ENCODE measurements around the gene ALDH4A1. TPM values are rescaled to one million over a fixed set of nuclear protein-coding genes. Genes with fewer than 3 reads are reported as not detected.

ALDH4A1 gene
- total RNA-seq, 6 donors from 2014 or later: 5.7 to 13.4 (median 11.5) TPM

- TF ChIP-seq POLR2AphosphoS5 (IDR thresholded peaks at IDR 0.05) (no peak), POLR2A (IDR thresholded peaks at IDR 0.05) (no peak), CTCF (IDR thresholded peaks at IDR 0.05) (no peak), EP300 (IDR thresholded peaks at IDR 0.05) (no peak)
- Histone ChIP-seq H3K36me3 (peaks cover 0 to 20% (median 11%) of the 10 kb centered on the region in 4 donors), H3K4me1 (peaks cover 61 to 70% (median 68%) of the 10 kb centered on the region in 4 donors), H3K9me3 (no peaks in the 10 kb centered on the region), H3K27me3 (no peaks in the 10 kb centered on the region), H3K4me3 (no peak overlapping the region), H3K27ac (peak overlapping the region; percentile 61 to 91 (median 88))
- ATAC-seq (ENCODE audit: low FRiP score in 2 of 2) (no peak), DNase-seq (no peak)
- 22 to 28% methylated on average over 13 to 14 of the region's 14 CpGs for WGBS, 2 donors
Observed at GRCh38 chr1:18923756-18924211, 21.4 kb upstream of the ALDH4A1 start.

GRCh38 chr1:18922848-18923755 lies 20.7 kb upstream of the ALDH4A1 start:
- Histone ChIP-seq H3K27ac (peak overlapping the region; percentile 61 to 91 (median 88)), H3K9me3 (no peaks in the 10 kb centered on the region), H3K4me3 (no peak overlapping the region), H3K36me3 (peaks cover 0 to 22% (median 11%) of the 10 kb centered on the region in 4 donors), H3K27me3 (no peaks in the 10 kb centered on the region), H3K4me1 (peaks cover 54 to 66% (median 61%) of the 10 kb centered on the region in 4 donors)
- WGBS, 2 donors: 64 to 72% methylated on average over 15 to 17 of the region's 18 CpGs
- DNase-seq: no peak
- ATAC-seq (ENCODE audit: low FRiP score in 2 of 2): no peak
- no peak for TF ChIP-seq EP300 (IDR thresholded peaks at IDR 0.05)
- TF ChIP-seq POLR2AphosphoS5 (IDR thresholded peaks at IDR 0.05): no peak
- TF ChIP-seq POLR2A (IDR thresholded peaks at IDR 0.05): no peak
- no peak for TF ChIP-seq CTCF (IDR thresholded peaks at IDR 0.05)

- DNase-seq (peak in 1 of 2 donors; percentile 86), ATAC-seq (ENCODE audit: low FRiP score in 2 of 2) (peak; percentile 55 to 88)
- Histone ChIP-seq H3K36me3 (peaks cover 0 to 29% (median 11%) of the 10 kb centered on the region in 4 donors), H3K9me3 (no peaks in the 10 kb centered on the region), H3K4me1 (peaks cover 46 to 58% (median 54%) of the 10 kb centered on the region in 4 donors), H3K4me3 (no peak overlapping the region), H3K27me3 (no peaks in the 10 kb centered on the region), H3K27ac (peak overlapping the region; percentile 61 to 91 (median 88))
- TF ChIP-seq CTCF (IDR thresholded peaks at IDR 0.05) (peak in 4 of 6 experiments; percentile 18 to 26 (median 20)), POLR2AphosphoS5 (IDR thresholded peaks at IDR 0.05) (peak; percentile 52 to 60), POLR2A (IDR thresholded peaks at IDR 0.05) (peak in 1 of 4 donors; percentile 38), EP300 (IDR thresholded peaks at IDR 0.05) (no peak)
- WGBS, 2 donors: 18 to 34% methylated on average over 8 of the region's 8 CpGs
Observed at GRCh38 chr1:18922319-18922726, 20.0 kb upstream of the ALDH4A1 start.

GRCh38 chr1:18921516-18922251 lies 19.3 kb upstream of the ALDH4A1 start:
- H3K27me3 ChIP-seq: no peaks in the 10 kb centered on the region
- DNase-seq: no peak
- H3K27ac ChIP-seq: peak overlapping the region; percentile 61 to 91 (median 88)
- H3K4me1 ChIP-seq: peaks cover 40 to 52% (median 47%) of the 10 kb centered on the region in 4 donors
- TF ChIP-seq CTCF (IDR thresholded peaks at IDR 0.05): peak in 1 of 6 experiments; percentile 31
- TF ChIP-seq EP300 (IDR thresholded peaks at IDR 0.05): no peak
- WGBS, 2 donors: 70 to 79% methylated on average over 17 of the region's 17 CpGs
- ATAC-seq (ENCODE audit: low FRiP score in 2 of 2): no peak
- H3K4me3 ChIP-seq: no peak overlapping the region
- peaks cover 0 to 34% (median 14%) of the 10 kb centered on the region in 4 donors for H3K36me3 ChIP-seq
- no peaks in the 10 kb centered on the region for H3K9me3 ChIP-seq
